Breast epithelium (tissue), 3 donors: Measurements from ENCODE around the gene JAG1.

ENCODE experiments used
- POLR2A ChIP-seq: fragments of 450-650 bp; IDR thresholded peaks from one replicate; pipeline ENCODE4 v1.6.1; 2016; ENCODE audit warnings: antibody characterized with exemption, mild to moderate bottlenecking, moderate library complexity
- TF ChIP-seq, protein P1 (sequence below), 3 donors: fragments of 450-650 bp; IDR thresholded peaks; one replicate each; pipeline ENCODE4 v1.5.1; 2016 to 2017; ENCODE audit warnings: antibody characterized with exemption in 3 of 3, mild to moderate bottlenecking in 3 of 3, moderate library complexity in 3 of 3

DNA sequence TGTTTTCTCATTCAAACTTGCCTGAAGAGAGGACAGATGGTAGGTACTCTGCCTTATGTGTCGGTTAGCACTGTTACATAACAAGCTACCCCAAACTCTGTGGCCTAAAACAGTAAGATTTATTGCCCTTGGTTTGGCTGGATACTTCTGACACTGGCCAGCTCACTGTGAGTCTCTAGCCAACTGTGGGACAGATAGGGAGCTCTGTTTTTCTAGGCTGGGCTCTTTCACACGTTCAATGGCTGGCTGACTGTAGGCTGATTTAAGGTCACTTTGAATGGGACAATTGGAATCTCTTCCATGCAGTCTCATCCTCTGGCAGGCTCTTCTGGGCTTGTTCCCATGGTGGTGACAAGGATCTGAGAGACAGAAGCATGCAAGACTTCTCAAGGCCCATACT is 39.4 kb upstream of the JAG1 start:
- no peak for TF ChIP-seq POLR2A
- TF ChIP-seq, protein P1, sequence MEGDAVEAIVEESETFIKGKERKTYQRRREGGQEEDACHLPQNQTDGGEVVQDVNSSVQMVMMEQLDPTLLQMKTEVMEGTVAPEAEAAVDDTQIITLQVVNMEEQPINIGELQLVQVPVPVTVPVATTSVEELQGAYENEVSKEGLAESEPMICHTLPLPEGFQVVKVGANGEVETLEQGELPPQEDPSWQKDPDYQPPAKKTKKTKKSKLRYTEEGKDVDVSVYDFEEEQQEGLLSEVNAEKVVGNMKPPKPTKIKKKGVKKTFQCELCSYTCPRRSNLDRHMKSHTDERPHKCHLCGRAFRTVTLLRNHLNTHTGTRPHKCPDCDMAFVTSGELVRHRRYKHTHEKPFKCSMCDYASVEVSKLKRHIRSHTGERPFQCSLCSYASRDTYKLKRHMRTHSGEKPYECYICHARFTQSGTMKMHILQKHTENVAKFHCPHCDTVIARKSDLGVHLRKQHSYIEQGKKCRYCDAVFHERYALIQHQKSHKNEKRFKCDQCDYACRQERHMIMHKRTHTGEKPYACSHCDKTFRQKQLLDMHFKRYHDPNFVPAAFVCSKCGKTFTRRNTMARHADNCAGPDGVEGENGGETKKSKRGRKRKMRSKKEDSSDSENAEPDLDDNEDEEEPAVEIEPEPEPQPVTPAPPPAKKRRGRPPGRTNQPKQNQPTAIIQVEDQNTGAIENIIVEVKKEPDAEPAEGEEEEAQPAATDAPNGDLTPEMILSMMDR (IDR thresholded peaks at IDR 0.05) = no peak
